HG03139 (cell line): ENCODE results near the gene ITGA11.

ENCODE experiments used
- ATAC-seq: cut with Tn5 transposase; IDR thresholded peaks from one replicate; pipeline ENCODE4 v1.9.1; 2021; ENCODE audit not compliant: unreplicated experiment

ITGA11 gene, protein sequence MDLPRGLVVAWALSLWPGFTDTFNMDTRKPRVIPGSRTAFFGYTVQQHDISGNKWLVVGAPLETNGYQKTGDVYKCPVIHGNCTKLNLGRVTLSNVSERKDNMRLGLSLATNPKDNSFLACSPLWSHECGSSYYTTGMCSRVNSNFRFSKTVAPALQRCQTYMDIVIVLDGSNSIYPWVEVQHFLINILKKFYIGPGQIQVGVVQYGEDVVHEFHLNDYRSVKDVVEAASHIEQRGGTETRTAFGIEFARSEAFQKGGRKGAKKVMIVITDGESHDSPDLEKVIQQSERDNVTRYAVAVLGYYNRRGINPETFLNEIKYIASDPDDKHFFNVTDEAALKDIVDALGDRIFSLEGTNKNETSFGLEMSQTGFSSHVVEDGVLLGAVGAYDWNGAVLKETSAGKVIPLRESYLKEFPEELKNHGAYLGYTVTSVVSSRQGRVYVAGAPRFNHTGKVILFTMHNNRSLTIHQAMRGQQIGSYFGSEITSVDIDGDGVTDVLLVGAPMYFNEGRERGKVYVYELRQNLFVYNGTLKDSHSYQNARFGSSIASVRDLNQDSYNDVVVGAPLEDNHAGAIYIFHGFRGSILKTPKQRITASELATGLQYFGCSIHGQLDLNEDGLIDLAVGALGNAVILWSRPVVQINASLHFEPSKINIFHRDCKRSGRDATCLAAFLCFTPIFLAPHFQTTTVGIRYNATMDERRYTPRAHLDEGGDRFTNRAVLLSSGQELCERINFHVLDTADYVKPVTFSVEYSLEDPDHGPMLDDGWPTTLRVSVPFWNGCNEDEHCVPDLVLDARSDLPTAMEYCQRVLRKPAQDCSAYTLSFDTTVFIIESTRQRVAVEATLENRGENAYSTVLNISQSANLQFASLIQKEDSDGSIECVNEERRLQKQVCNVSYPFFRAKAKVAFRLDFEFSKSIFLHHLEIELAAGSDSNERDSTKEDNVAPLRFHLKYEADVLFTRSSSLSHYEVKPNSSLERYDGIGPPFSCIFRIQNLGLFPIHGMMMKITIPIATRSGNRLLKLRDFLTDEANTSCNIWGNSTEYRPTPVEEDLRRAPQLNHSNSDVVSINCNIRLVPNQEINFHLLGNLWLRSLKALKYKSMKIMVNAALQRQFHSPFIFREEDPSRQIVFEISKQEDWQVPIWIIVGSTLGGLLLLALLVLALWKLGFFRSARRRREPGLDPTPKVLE

DNA sequence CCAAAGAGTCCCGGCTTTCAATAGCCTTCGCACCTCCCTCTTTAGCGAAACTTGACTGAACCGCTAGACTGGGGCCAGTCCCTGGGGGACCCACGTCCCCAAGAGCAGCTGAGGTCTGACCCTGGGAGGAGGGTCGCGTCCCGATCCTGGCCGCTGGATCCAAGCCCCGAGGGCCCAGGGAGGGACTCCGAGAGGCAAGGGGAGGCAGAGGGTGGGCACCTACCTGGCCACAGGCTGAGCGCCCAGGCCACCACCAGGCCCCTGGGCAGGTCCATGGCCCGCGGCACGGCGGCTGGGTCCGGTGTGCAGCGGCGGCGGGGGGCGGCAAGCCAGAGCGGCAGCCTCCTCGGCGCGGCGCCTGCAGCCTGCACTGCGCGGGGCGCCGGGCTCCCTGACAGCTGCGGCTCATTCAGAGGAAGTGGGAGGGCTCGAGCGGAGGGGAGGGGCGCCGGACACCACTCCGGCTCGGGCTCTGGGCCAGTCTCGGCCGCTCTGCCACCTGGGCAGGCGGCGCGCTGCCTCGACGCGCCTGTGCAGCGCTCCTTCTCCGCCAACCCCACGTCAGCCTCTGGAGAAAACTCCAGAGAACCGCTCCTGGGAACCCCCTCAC is at the start of gene ITGA11:
Gene ITGA11, minus strand, starts transcription at position 372 of the 610 bp plus-strand sequence. Its CDS starts 97 bp downstream, at position 275.
- no peak for ATAC-seq

GRCh38 chr15:68481321-68481720 is 49.4 kb upstream of the ITGA11 start:
- no peak for ATAC-seq

GRCh38 chr15:68480296-68480695 is 48.3 kb upstream of the ITGA11 start:
- ATAC-seq, result no peak

DNA sequence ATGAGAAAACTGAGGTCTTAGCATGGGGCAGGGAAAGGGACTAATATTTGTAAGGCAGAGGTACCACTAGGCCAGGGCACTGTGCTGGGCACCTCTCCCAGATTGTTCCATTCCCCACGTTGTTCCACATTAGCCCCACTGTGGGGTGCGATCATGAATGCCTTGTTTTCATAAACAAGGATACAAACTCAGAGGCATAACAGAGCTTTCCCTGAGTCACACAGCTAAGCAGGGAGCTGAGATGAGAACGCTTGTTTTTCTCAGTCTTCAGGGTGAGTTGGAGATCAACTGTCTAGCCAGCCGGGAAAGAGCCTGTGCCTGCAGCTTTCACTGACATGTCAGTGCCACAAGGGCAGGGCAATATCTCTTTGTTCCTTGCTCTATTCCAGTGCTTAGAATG is 47.9 kb upstream of the ITGA11 start:
- no peak for ATAC-seq

- ATAC-seq, result no peak
Observed at GRCh38 chr15:68479406-68479805, 47.4 kb upstream of the ITGA11 start.

GRCh38 chr15:68478853-68479252 is 46.9 kb upstream of the ITGA11 start:
- no peak for ATAC-seq

- no peak for ATAC-seq
Observed at GRCh38 chr15:68475449-68475848, 43.5 kb upstream of the ITGA11 start.

GRCh38 chr15:68471541-68471940 is 39.6 kb upstream of the ITGA11 start:
- no peak for ATAC-seq

GRCh38 chr15:68470976-68471375 is 39.0 kb upstream of the ITGA11 start:
- no peak for ATAC-seq

DNA sequence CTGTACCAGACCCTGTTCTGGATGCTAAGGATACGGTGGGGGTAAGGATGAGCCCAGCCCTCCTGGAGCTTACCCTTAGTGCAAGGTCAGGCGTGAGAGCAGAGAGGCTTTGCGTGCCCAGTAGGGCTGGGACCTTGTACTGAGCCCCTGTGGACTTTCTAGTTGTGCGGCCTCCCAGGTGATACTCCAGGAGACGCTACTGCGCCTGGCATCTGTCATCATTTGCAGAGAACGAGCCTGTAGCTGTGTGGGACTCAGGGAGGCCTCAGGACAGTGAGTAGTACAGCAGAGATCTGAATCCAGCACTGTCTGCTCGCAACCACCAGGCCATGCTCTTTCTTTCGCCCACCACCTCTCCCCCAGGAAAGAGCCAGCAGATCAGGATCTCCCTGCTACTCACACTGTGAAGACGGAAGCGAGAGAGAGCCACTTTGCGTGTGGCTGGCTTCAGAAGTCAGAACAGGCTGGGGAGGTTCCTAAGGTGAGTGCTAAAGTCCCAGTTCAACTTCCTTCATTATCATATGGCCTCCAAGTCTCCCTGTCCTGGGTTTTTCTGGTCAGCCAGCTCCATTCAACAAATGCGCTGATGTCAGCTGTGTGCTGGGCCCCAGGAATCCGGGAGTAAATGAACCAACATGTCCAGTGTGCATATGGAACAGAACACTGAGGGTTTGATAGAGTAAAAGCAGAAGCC is 38.2 kb upstream of the ITGA11 start:
- ATAC-seq, result no peak

- ATAC-seq, result no peak
Observed at GRCh38 chr15:68469162-68470048, 37.4 kb upstream of the ITGA11 start.

DNA sequence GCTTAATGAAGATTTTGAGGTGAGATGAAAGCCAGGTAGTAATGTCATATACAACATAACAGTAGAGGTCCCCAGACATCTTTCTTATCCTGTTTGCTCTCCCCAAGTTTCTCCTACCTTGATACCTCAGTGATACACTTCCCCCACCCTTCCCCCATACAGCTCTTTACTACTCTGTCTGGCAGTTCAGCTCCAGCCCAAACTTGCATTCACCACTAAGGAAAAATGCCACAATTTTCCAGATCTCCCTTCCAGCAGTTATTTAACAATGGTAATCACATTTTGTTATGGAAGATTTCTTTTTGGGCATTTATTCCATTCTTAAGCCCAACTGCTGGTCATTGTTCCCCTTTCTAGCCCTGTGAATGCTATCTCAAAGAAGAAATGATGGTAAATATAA is 34.9 kb upstream of the ITGA11 start:
- no peak for ATAC-seq

- ATAC-seq, result no peak
Observed at GRCh38 chr15:68465861-68466560, 34.0 kb upstream of the ITGA11 start.

DNA sequence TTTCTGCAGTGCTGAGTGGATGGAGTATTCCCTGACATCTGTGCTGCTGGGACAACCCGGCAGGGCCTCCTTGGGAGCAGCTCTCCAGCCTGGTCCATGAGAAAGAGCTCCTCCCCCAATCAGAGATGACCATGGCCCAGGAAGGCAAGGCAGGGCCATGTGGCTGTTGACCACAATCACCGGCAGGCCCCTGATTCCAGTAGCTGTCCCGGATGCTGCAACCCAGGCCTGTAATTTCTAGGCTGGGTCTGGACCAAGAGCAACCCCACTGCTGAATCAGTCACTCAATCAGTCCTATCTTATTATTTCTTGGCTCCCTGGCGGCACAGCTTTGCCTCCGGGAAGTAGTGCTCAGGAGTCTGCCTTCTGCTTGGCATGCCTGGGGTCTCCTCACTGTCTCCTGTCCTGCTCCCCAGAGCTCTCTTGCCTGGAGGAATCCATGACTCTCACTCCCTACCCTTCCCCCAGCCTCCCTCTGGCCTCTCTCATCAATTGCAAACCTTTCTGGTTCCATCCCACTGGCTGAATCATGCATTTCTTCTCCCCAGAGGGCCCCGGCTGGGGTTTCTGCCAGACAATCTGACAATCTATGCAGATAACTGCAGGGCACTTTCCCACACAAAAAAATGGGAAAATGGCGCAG is 32.6 kb upstream of the ITGA11 start:
- no peak for ATAC-seq

DNA sequence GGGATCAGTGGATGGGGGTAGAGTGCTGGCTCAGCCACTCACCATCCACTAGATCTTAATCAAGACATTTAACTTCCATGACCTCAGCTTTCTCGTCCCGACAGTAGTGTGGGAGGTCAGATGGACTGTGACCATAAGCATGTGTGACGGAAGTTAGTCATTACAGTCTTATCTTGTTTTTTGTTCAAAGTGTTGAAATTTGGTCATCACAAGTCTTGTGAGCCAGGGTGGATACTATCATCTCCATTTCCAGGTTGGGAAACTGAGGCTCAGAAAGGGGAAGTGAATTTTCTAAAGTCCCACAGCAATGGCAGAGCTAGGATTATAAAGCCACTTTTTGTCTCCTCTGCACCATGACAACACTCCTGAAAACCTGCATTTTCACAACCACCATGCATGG is 32.0 kb upstream of the ITGA11 start:
- ATAC-seq, result no peak

GRCh38 chr15:68463444-68463843 is 31.5 kb upstream of the ITGA11 start:
- no peak for ATAC-seq

GRCh38 chr15:68460166-68460565 is 28.2 kb upstream of the ITGA11 start:
- ATAC-seq, result no peak

DNA sequence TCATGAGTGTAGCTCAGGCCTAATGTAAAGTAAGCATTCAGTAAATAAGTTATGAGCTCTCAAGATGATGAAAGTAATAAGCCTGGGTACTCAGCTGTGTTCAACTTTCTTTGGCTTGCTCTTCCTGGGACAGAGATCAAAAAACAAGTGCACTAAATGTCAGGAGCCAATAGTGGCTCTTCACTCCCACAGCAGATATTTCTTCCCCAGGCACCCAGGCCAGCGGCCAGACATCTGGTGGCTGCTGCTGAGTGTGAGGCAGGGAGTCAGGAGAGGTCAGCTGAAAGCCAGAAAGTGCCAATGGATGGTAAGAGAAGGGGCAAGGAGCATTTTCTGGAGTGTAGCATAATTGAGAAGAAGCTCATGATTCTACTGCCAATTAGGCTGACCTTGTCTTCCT is 18.2 kb upstream of the ITGA11 start:
- ATAC-seq, result no peak
